Skeletal muscle tissue (tissue), 4 donors: ENCODE data around the gene FNBP1L. TPM values are rescaled to one million over a fixed set of nuclear protein-coding genes. Genes with fewer than 3 reads are reported as not detected.

Source experiments
- H3K27ac ChIP-seq: one replicate; pipeline ENCODE4 v1.7.0; 2013; ENCODE audit warnings: mild to moderate bottlenecking, low read depth, low read length, inconsistent platforms
- H3K27me3 ChIP-seq, 3 donors: one replicate each; pipeline ENCODE4 v1.7.0; 2013; ENCODE audit warnings: low read length in 3 of 3; ENCODE audit not compliant: control insufficient read depth in 3 of 3, insufficient read depth in 3 of 3
- H3K36me3 ChIP-seq, 3 donors: one replicate each; pipeline ENCODE4 v1.7.0; 2013; ENCODE audit warnings: low read length in 3 of 3; ENCODE audit not compliant: control insufficient read depth in 3 of 3, insufficient read depth in 3 of 3
- H3K4me1 ChIP-seq, 3 donors: one replicate each; pipeline ENCODE4 v1.7.0; 2013; ENCODE audit warnings: low read length in 3 of 3, mild to moderate bottlenecking in 3 of 3; ENCODE audit not compliant: control insufficient read depth in 3 of 3, insufficient read depth in 3 of 3
- H3K4me3 ChIP-seq, 3 donors: one replicate each; pipeline ENCODE4 v1.7.0; 2013; ENCODE audit warnings: low read length in 3 of 3
- H3K9ac ChIP-seq, 3 donors: one replicate each; pipeline ENCODE4 v1.7.0; 2013; ENCODE audit warnings: low read length in 3 of 3, mild to moderate bottlenecking in 3 of 3, moderate library complexity in 2 of 3, low read depth in 1 of 3
- H3K9me3 ChIP-seq, 3 donors: one replicate each; pipeline ENCODE4 v1.7.0; 2013; ENCODE audit warnings: low read length in 3 of 3; ENCODE audit not compliant: control insufficient read depth in 3 of 3
- total RNA-seq: library from RNA; depleted of rRNA; stranded (reverse); fragments of >200 nt; gene quantifications from one replicate; pipeline ENCODE4 v1.2.3, GENCODE V29; 2014
- donor health status: Osteomylitis.

Gene FNBP1L
- total RNA-seq, 1 donor from 2014 or later = 25.1 TPM

DNA sequence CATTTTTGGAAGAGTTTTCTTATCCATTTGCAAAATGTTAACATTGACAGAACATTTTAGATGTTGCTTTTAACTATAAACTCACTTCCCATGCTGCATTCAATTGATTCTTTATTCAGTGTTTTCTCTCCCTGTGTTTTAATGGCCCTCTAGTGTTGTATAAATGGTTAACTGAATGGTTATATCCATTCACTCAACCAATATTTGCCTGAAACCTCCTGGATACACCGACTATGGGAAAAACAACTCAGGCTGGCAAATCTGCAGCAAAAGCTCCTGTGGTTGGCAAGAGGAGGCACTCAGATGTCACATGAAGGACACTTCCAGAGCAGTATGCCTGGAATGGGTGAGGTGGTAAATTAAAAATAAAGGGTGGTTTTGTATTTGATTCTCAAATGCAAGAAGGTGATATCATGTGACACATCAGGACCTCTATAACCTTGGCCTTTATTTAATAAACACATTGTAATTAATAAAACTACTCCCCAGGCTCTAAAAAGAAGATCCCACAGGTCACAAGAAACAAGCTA lies 126.1 kb downstream of the FNBP1L start:
- Histone ChIP-seq H3K4me3 (peak overlapping the region in 1 of 3 donors; percentile 4), H3K4me1 (peaks cover 32 to 79% (median 66%) of the 10 kb centered on the region in 3 donors), H3K27me3 (no peaks in the 10 kb centered on the region), H3K9me3 (no peaks in the 10 kb centered on the region), H3K27ac (peak overlapping the region; percentile 88), H3K36me3 (peaks cover 20 to 44% (median 34%) of the 10 kb centered on the region in 3 donors), H3K9ac (peak overlapping the region; percentile 42 to 65 (median 47))

DNA sequence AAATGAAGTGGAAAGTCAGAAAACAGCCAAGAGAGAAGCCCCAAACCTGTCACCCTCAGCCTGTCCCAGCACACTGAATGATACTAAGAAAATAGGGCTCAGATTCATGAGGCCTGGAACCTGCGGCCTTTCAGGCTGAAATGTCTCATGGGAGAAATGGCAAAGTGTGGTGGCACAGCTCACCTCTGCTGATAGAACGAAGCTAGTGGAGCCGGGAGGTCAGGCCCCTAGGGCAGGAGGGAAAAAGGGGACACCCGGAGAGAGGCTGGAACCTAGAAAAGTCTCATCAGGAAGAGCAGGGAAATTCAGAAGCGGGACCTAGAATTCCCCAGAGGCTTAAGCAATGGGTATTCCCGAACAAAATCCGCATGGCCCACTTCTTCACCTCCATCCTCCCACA lies 126.6 kb downstream of the FNBP1L start:
- peak overlapping the region; percentile 42 to 65 (median 47) for H3K9ac ChIP-seq
- no peaks in the 10 kb centered on the region for H3K9me3 ChIP-seq
- H3K27me3 ChIP-seq = no peaks in the 10 kb centered on the region
- H3K4me3 ChIP-seq = peak overlapping the region in 1 of 3 donors; percentile 4
- H3K27ac ChIP-seq = peak overlapping the region; percentile 88
- H3K4me1 ChIP-seq = peaks cover 37 to 80% (median 71%) of the 10 kb centered on the region in 3 donors
- H3K36me3 ChIP-seq = peaks cover 15 to 47% (median 29%) of the 10 kb centered on the region in 3 donors

DNA sequence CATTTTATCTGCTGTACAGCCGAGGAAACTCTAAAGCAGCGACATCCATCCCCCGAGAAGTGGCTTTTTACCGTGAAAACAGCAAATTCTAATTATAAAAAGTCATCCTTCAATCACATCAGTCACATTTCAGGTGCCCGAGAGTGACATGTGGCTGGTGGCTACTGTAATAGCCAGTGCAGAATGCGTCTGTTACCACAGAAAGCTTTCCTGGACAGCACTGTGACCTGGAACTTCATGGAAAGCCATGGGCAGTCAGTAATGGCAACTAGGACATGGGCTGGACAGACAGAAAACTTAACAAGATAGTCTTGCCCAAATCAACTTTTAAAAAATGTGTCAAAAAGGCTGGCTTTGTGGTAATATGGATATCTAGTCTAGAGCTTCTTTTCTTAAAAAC lies 127.1 kb downstream of the FNBP1L start:
- H3K4me3 ChIP-seq = no peak overlapping the region
- H3K36me3 ChIP-seq = peaks cover 17 to 49% (median 26%) of the 10 kb centered on the region in 3 donors
- peak overlapping the region in 2 of 3 donors; percentile 42 to 65 for H3K9ac ChIP-seq
- H3K9me3 ChIP-seq = no peaks in the 10 kb centered on the region
- H3K27ac ChIP-seq = peak overlapping the region; percentile 88
- H3K4me1 ChIP-seq = peaks cover 40 to 84% (median 76%) of the 10 kb centered on the region in 3 donors
- H3K27me3 ChIP-seq = no peaks in the 10 kb centered on the region

DNA sequence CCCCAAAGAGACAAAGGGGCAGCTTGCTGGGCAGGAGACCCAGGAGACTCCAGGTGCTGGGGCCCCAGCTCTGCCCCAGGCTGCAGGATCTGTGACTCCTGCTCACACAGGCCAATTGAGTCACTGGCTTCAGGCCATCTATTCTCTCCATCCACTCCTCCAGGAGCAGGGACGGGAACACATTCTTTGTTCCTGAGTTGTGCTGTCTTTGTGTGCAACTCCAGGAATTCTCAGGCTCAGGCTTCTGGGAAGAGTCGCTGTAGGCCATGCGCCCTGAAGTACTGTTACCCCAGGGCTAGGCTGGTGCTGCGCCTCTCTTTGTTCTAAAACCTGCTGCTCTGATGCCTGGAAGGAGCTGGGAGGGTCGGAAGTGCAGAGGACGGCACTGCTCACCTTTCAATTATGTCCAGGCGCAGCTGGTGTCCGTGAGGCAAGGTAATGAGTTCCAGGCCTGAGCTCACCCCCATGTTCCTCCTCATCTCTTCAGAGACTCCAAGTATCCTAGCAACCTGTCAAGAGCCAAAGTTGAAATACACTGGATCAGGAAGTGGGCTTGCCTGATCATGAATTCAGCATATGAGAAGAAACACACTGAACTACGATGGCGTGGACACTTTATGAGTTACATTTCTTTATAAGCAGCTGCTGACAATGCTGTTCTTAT lies 127.8 kb downstream of the FNBP1L start:
- Histone ChIP-seq H3K36me3 (peaks cover 17 to 48% (median 24%) of the 10 kb centered on the region in 3 donors), H3K27me3 (no peaks in the 10 kb centered on the region), H3K4me3 (no peak overlapping the region), H3K4me1 (peaks cover 42 to 84% (median 79%) of the 10 kb centered on the region in 3 donors), H3K9ac (peak overlapping the region in 2 of 3 donors; percentile 37 to 65), H3K27ac (peak overlapping the region; percentile 88), H3K9me3 (no peaks in the 10 kb centered on the region)

DNA sequence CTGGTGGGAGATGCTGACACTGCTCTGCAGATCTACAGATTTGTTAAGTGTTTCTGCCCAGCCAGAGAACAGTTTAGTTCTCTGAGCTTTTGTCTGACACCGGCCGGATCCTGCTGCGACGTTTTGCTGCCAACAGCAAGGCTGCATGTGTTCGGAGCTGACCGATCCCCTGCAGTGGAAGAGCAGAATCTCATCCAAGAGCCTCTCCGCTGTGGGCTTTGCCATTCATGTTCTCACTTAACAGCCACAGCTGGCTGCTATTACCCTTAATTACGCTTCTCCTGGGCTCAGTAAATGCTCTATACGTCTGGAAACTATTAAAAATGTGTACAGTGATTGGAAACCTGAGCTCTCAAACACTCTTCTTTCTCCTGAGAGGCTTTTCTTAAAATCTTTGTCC lies 128.4 kb downstream of the FNBP1L start:
- Histone ChIP-seq H3K4me3 (no peak overlapping the region), H3K4me1 (peaks cover 42 to 80% (median 80%) of the 10 kb centered on the region in 3 donors), H3K9ac (peak overlapping the region in 1 of 3 donors; percentile 65), H3K27ac (no peak overlapping the region), H3K9me3 (no peaks in the 10 kb centered on the region), H3K36me3 (peaks cover 17 to 48% (median 22%) of the 10 kb centered on the region in 3 donors), H3K27me3 (no peaks in the 10 kb centered on the region)

DNA sequence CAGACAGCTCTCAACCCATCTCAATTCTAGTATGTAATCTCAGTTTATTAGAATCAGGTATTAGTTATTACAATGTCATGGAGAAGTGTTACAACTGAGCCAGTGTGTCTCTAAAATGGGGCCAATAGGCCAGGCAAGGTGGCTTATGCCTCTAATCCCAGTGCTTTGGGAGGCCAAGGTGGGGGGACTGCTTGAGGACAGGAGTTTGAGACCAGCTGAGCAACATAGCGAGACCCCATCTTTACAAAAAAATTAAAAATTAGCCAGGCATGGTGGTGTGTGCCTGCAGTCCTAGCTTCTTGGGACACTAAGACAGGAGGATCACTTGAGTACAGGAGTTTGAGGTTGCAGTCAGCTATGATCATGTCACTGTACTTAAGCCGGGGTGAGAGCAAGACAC lies 128.8 kb downstream of the FNBP1L start:
- H3K36me3 ChIP-seq = peaks cover 17 to 45% (median 22%) of the 10 kb centered on the region in 3 donors
- H3K27me3 ChIP-seq = no peaks in the 10 kb centered on the region
- no peaks in the 10 kb centered on the region for H3K9me3 ChIP-seq
- no peak overlapping the region for H3K4me3 ChIP-seq
- H3K27ac ChIP-seq = peak overlapping the region; percentile 1
- peak overlapping the region in 1 of 3 donors; percentile 65 for H3K9ac ChIP-seq
- peaks cover 46 to 79% (median 78%) of the 10 kb centered on the region in 3 donors for H3K4me1 ChIP-seq

DNA sequence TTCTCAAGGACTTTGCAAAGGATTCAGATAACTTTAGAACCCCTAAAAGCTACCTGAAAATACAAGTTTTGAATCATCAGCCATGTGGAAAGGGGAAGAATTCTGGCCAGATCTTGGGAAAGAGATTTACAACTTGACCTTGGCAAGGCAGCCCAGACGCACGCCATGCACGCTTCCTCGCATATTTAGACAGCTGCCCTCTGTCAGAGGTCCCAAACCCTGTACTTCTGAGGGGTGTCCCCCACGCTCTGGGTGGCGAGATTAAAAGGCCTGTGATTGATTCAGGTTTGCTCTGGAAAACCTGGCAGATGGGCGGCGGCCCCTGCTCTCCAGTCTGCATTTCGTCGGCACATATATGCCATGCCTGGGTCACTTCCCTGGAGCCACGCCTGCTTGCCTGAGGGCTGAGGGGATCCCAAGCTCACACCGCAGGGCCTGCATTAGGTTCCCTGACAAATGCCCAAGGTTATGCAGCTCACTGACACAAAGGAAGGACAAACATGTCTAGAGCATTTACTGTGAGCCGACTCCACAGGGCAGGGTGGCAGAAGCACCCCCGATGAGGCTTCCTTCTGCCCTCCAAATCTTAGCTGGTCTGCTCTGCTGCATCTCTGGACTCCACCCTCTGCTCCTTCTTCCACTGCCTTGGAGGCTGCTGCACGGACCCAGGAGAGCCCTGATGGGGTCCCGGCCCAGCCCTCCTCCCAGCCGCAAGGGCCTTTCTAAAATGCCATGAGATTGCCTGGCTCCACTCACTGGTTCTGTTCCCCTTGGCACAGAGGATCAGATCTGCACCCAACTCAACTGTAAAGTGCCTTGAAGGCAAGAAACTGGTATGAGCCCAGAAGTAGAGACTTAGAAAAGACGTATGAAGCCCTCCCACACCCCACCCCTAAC lies 129.9 kb downstream of the FNBP1L start:
- peak overlapping the region in 1 of 3 donors; percentile 72 for H3K9ac ChIP-seq
- H3K27me3 ChIP-seq = no peaks in the 10 kb centered on the region
- H3K4me1 ChIP-seq = peaks cover 49 to 80% (median 78%) of the 10 kb centered on the region in 3 donors
- no peaks in the 10 kb centered on the region for H3K9me3 ChIP-seq
- peak overlapping the region; percentile 1 for H3K27ac ChIP-seq
- H3K36me3 ChIP-seq = peaks cover 20 to 46% (median 25%) of the 10 kb centered on the region in 3 donors
- H3K4me3 ChIP-seq = peak overlapping the region in 1 of 3 donors; percentile 13

DNA sequence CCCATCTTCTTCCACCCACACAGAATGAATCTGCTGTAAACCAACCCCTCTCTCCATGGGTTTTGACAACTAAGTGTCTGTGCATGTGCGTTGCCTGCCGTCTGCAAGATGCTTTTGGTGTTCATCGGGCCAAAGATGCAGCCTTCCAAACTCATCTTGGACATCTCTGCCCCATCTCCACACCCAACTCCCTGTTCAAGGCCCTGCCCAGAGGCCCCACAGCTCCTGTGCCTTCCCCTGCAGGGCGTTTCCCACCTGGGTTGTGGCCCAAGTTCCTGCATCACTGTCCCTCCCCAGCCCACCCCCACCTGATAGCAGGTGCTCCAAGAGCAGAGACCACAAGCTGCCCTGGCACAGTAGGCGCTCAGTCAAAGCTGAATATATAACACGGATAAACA lies 130.5 kb downstream of the FNBP1L start:
- H3K36me3 ChIP-seq = peaks cover 18 to 50% (median 28%) of the 10 kb centered on the region in 3 donors
- no peaks in the 10 kb centered on the region for H3K27me3 ChIP-seq
- no peaks in the 10 kb centered on the region for H3K9me3 ChIP-seq
- H3K4me1 ChIP-seq = peaks cover 54 to 82% (median 79%) of the 10 kb centered on the region in 3 donors
- no peak overlapping the region for H3K27ac ChIP-seq
- H3K9ac ChIP-seq = peak overlapping the region in 1 of 3 donors; percentile 72
- peak overlapping the region in 1 of 3 donors; percentile 13 for H3K4me3 ChIP-seq

DNA sequence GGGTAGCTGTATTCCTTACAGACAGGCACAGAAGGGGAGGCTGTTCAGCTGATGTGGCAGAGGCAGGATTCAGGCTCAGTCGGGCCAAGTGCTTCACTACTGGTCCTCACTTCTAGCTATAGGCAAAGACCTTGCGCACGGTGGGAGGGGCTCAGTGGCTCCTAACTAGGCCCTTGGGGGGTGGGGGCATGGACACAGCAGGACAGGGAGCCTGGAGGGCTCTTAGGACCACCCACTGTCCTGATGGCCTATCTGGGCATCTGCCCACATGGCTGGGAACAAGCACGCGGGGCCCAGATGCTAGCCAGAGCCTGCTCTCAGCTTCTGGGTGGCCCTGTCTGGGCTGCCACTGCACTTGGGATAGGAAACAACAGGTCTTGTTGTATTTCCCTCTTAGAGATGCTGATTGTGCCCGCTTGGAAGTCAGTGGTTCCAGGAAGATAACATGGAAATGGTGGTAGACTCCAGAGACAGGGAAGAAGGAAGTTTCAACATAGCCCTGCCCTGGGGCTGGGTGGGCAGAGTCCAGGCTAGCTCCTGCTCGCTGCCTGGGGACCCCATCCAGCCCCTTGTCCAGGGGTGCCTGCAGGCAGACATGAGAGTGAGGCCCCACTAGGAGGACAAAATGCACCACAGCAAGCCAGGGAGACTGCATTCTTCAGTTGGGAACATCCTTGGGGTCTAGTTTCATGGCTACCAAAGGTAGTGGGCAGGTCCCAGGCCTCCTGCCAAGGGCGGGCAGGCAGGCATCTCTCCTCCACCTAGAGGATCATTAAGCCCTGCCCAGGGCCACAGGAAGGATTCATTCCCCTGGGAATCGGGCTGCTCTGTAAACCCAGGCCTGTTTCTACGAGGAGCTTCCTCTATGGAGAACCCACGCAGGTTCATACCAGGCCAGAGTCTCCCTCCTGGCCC lies 131.2 kb downstream of the FNBP1L start:
- Histone ChIP-seq H3K4me3 (no peak overlapping the region), H3K9me3 (no peaks in the 10 kb centered on the region), H3K9ac (peak overlapping the region in 1 of 3 donors; percentile 72), H3K36me3 (peaks cover 23 to 55% (median 33%) of the 10 kb centered on the region in 3 donors), H3K27me3 (no peaks in the 10 kb centered on the region), H3K27ac (peak overlapping the region; percentile 36), H3K4me1 (peaks cover 54 to 82% (median 80%) of the 10 kb centered on the region in 3 donors)
